Measurements from ENCODE around the gene MCOLN1.

The MCOLN1 gene

GRCh38 chr19:7478843-7479227 lies 43.6 kb upstream of the MCOLN1 start:
- TF ChIP-seq CTCF (conservative IDR thresholded peaks at IDR 0.05; ENCODE audit: low read depth, low read length) = no peak
- no peak for DNase-seq (ENCODE audit: low read depth)
- no peak overlapping the region for H3K4me3 ChIP-seq (ENCODE audit: low read depth, low read length)

DNA sequence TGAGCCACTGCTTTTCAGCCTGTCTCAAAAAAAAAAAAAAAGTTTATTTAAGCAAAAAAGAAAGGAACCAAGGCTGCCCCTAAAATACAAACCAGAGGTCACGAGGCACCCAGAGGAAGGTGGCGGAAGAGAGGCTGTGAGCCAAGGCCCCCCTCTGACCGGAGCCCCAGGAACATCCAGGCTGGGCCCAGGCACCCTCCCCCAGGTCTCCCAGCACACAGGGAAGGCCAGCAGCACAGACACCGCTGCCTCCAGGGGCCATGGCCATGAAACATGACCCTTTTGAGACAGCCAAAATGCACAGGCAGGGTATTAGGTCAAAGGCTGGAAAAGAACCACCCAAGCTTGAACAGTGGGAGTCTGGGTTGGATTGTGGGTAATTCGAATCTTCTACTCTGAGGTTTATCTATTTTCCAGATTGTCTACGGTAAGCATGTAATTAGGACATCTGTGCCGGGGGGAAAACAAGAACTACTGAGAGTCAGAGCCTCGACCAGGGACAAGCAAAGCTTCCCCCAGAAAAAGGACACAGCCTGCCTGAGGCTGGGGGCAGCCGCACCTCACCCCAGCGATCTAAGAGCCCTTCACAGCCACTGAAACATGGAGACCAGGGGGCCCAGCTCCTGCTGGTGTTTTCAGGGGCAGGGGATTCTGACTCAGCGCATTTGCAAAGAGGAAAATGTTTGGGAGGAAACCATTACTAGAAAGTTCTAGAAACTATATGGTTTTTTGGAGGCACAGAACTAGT lies 42.0 kb upstream of the MCOLN1 start:
- H3K4me3 ChIP-seq (ENCODE audit: low read depth, low read length) = no peak overlapping the region
- peak; percentile 27 for DNase-seq (ENCODE audit: low read depth)
- no peak for TF ChIP-seq CTCF (conservative IDR thresholded peaks at IDR 0.05; ENCODE audit: low read depth, low read length)

DNA sequence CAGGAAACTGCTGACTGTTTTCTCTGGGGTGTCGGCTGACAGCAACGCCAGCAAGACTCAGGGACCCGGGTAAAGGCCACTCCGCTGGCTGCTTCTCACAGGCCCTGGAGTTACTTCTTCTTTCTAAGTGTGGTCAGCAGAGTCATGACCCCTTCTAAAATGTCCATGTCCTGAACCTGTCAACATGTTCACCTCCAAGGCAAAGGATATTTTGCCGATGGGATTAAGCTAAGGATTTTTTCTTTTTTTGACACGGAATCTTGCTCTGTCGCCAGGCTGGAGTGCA lies 41.5 kb upstream of the MCOLN1 start:
- no peak for TF ChIP-seq CTCF (conservative IDR thresholded peaks at IDR 0.05; ENCODE audit: low read depth, low read length)
- no peak for DNase-seq (ENCODE audit: low read depth)
- no peak overlapping the region for H3K4me3 ChIP-seq (ENCODE audit: low read depth, low read length)

- no peak for TF ChIP-seq CTCF (conservative IDR thresholded peaks at IDR 0.05; ENCODE audit: low read depth, low read length)
- H3K4me3 ChIP-seq (ENCODE audit: low read depth, low read length) = no peak overlapping the region
- no peak for DNase-seq (ENCODE audit: low read depth)
These were observed 39.6 kb upstream of the MCOLN1 start for GRCh38 chr19:7482584-7483439.

GRCh38 chr19:7483720-7484201 lies 38.7 kb upstream of the MCOLN1 start:
- no peak for DNase-seq (ENCODE audit: low read depth)
- no peak overlapping the region for H3K4me3 ChIP-seq (ENCODE audit: low read depth, low read length)
- no peak for TF ChIP-seq CTCF (conservative IDR thresholded peaks at IDR 0.05; ENCODE audit: low read depth, low read length)

DNA sequence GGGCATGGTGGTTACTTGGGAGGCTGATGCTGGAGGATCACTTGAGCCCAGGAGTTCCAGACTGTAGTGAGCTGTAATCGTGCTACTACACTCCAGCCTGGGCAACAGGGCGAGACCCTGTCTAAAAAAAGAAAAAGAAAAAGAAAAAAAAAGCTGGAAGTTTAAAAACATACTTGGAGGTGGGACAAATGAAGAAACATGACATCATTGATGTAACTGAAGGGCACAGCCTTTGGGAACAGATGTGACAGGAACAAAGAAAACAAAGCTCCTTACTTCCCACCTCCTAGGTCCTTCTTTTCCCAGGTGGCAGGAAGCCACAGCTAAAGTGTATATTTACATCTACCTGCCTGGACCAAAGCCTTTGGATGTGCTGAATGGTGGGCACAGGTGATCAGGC lies 35.5 kb upstream of the MCOLN1 start:
- TF ChIP-seq CTCF (conservative IDR thresholded peaks at IDR 0.05; ENCODE audit: low read depth, low read length) = no peak
- DNase-seq (ENCODE audit: low read depth) = no peak
- no peak overlapping the region for H3K4me3 ChIP-seq (ENCODE audit: low read depth, low read length)
